Neutrophil (primary cell): ENCODE measurements around the gene PIP4K2A.

ENCODE experiments used
- H3K27ac ChIP-seq: fragments of 200-600 bp; sonication (generic); 2 replicates; pipeline ENCODE4 v1.5.1; 2016; ENCODE audit warnings: mild to moderate bottlenecking, moderate library complexity
- H3K27me3 ChIP-seq: fragments of 200-600 bp; sonication (generic); 2 replicates; pipeline ENCODE4 v1.6.0; 2016; ENCODE audit warnings: mild to moderate bottlenecking
- H3K36me3 ChIP-seq: fragments of 200-600 bp; sonication (generic); 2 replicates; pipeline ENCODE4 v1.5.1; 2017
- H3K4me1 ChIP-seq, 2 experiments: fragments of 200-600 bp in 1 of 2; sonication (generic) in 1 of 2; 1 replicate in 1 of 2; 2 replicates in 1 of 2; pipeline versions ENCODE4 v1.5.1 to v1.6.1; 2013 to 2016; ENCODE audit warnings: low read depth in 1 of 2, low read length in 1 of 2, mild to moderate bottlenecking in 1 of 2, moderate library complexity in 1 of 2; ENCODE audit not compliant: control insufficient read depth in 1 of 2, insufficient read depth in 1 of 2
- H3K4me3 ChIP-seq, 2 experiments: fragments of 200-600 bp in 1 of 2; sonication (generic) in 1 of 2; 1 replicate in 1 of 2; 2 replicates in 1 of 2; pipeline ENCODE4 v1.5.1; 2013 to 2016; ENCODE audit warnings: low read depth in 1 of 2, low read length in 1 of 2, mild to moderate bottlenecking in 1 of 2, moderate library complexity in 1 of 2
- H3K9me3 ChIP-seq: fragments of 200-600 bp; sonication (generic); 2 replicates; pipeline ENCODE4 v1.5.1; 2016
- CTCF ChIP-seq: fragments of 200-600 bp; sonication (generic); IDR thresholded peaks from 2 replicates; pipeline ENCODE4 v1.5.1; 2016; ENCODE audit warnings: antibody characterized with exemption

Gene PIP4K2A

GRCh38 chr10:22704942-22705341 is 9.4 kb downstream of the PIP4K2A start:
- Histone ChIP-seq H3K27me3 (no peaks in the 10 kb centered on the region), H3K27ac (peak overlapping the region; percentile 42), H3K9me3 (no peaks in the 10 kb centered on the region), H3K36me3 (no peaks in the 10 kb centered on the region), H3K4me1 (peaks cover 8 to 19% of the 10 kb centered on the region in 2 experiments), H3K4me3 (no peak overlapping the region)
- TF ChIP-seq CTCF, result no peak

GRCh38 chr10:22704471-22704911 is 9.9 kb downstream of the PIP4K2A start:
- H3K36me3 ChIP-seq, result no peaks in the 10 kb centered on the region
- TF ChIP-seq CTCF, result no peak
- peaks cover 8 to 19% of the 10 kb centered on the region in 2 experiments for H3K4me1 ChIP-seq
- no peaks in the 10 kb centered on the region for H3K9me3 ChIP-seq
- no peak overlapping the region for H3K4me3 ChIP-seq
- peak overlapping the region; percentile 42 for H3K27ac ChIP-seq
- H3K27me3 ChIP-seq, result no peaks in the 10 kb centered on the region

GRCh38 chr10:22702348-22702747 is 12.0 kb downstream of the PIP4K2A start:
- Histone ChIP-seq H3K4me1 (peaks cover 8 to 19% of the 10 kb centered on the region in 2 experiments), H3K27me3 (no peaks in the 10 kb centered on the region), H3K36me3 (no peaks in the 10 kb centered on the region), H3K9me3 (no peaks in the 10 kb centered on the region), H3K4me3 (no peak overlapping the region), H3K27ac (no peak overlapping the region)
- TF ChIP-seq CTCF, result no peak

- Histone ChIP-seq H3K27ac (peak overlapping the region; percentile 16), H3K27me3 (no peaks in the 10 kb centered on the region), H3K36me3 (no peaks in the 10 kb centered on the region), H3K4me1 (peaks cover 8 to 19% of the 10 kb centered on the region in 2 experiments), H3K9me3 (no peaks in the 10 kb centered on the region), H3K4me3 (no peak overlapping the region)
- no peak for TF ChIP-seq CTCF
Measured at GRCh38 chr10:22701132-22701826, 13.1 kb downstream of the PIP4K2A start.

GRCh38 chr10:22700489-22700888 is 13.9 kb downstream of the PIP4K2A start:
- Histone ChIP-seq H3K4me1 (peaks cover 8 to 15% of the 10 kb centered on the region in 2 experiments), H3K27ac (peak overlapping the region; percentile 16), H3K4me3 (no peak overlapping the region), H3K27me3 (no peaks in the 10 kb centered on the region), H3K36me3 (no peaks in the 10 kb centered on the region), H3K9me3 (no peaks in the 10 kb centered on the region)
- no peak for TF ChIP-seq CTCF
